Esophagus squamous epithelium (tissue), 5 donors: Measurements from ENCODE around the gene CCDC61. TPM values are rescaled to one million over a fixed set of nuclear protein-coding genes. Genes with fewer than 3 reads are reported as not detected.

ENCODE experiments used
- DNase-seq: peaks from one replicate; lab custom pipeline; 2025; lab: John Stamatoyannopoulos, UW
- H3K27ac ChIP-seq, 4 donors: fragments of 200-600 bp; sonication (generic); one replicate each; pipeline ENCODE4 v1.5.1; 2016 to 2019; ENCODE audit warnings: mild to moderate bottlenecking in 1 of 4
- H3K27me3 ChIP-seq, 4 donors: fragments of 200-600 bp; sonication (generic); 1 replicate in 3 of 4; 2 replicates in 1 of 4; pipeline versions ENCODE4 v1.5.1 to v1.6.0; 2017 to 2021; ENCODE audit warnings: antibody characterized with exemption in 1 of 4
- H3K36me3 ChIP-seq, 3 donors: fragments of 200-600 bp; sonication (generic); one replicate each; pipeline ENCODE4 v1.5.1; 2016 to 2019
- H3K4me1 ChIP-seq, 3 donors: fragments of 200-600 bp; sonication (generic); one replicate each; pipeline ENCODE4 v1.5.1; 2017 to 2019
- H3K4me3 ChIP-seq, 4 donors: fragments of 200-600 bp; sonication (generic); 1 replicate in 3 of 4; 2 replicates in 1 of 4; pipeline ENCODE4 v1.5.1; 2016 to 2019; ENCODE audit warnings: mild to moderate bottlenecking in 2 of 4, moderate library complexity in 1 of 4
- H3K9me3 ChIP-seq, 3 donors: fragments of 200-600 bp; sonication (generic); one replicate each; pipeline ENCODE4 v1.5.1; 2016 to 2019
- CTCF ChIP-seq, 6 experiments: fragments of 450-650 bp in 4 of 6; fragments of 200-600 bp in 2 of 6; sonication (generic) in 2 of 6; IDR thresholded peaks; one replicate each; pipeline ENCODE4 v1.5.1; 2016 to 2019; ENCODE audit warnings: antibody characterized with exemption in 6 of 6, mild to moderate bottlenecking in 4 of 6, moderate library complexity in 4 of 6
- POLR2A ChIP-seq, 4 donors: fragments of 450-650 bp; IDR thresholded peaks; one replicate each; pipeline ENCODE4 v1.6.1; 2017; ENCODE audit warnings: antibody characterized with exemption in 4 of 4, mild to moderate bottlenecking in 4 of 4, moderate library complexity in 3 of 4
- WGBS, 2 donors: methylation state at CpG; one replicate each; pipeline ENCODE4 v1.1.5; 2018; 5-methylcytosine and 5-hydroxymethylcytosine counted together
- intact Hi-C: fragments of 100-400 bp; cut with DNase I; formaldehyde crosslinking; loops from one replicate; pipeline ENCODE4 v1.15.0; 2022
- total RNA-seq, 4 donors: library from RNA; depleted of rRNA; stranded (reverse); fragments of >200 nt; gene quantifications; one replicate each; pipeline ENCODE4 v1.1.0, GENCODE V29; 2016
- donor health status: DM: yes; HTN: yes; CAD: no.

CCDC61 gene
- total RNA-seq, 4 donors from 2014 or later, result 5.9 to 9.5 (median 7.4) TPM

- intact Hi-C loops, result no loop called here
- Histone ChIP-seq H3K27me3 (peaks cover 0 to 94% (median 7%) of the 10 kb centered on the region in 4 donors), H3K4me3 (no peak overlapping the region), H3K9me3 (no peaks in the 10 kb centered on the region), H3K36me3 (no peaks in the 10 kb centered on the region), H3K27ac (no peak overlapping the region), H3K4me1 (peaks cover 0 to 28% (median 4%) of the 10 kb centered on the region in 3 donors)
- WGBS, 2 donors, result 59 to 64% methylated on average over 4 to 5 of the region's 5 CpGs
- DNase-seq, result no peak
- TF ChIP-seq POLR2A (IDR thresholded peaks at IDR 0.05) (no peak), CTCF (IDR thresholded peaks at IDR 0.05) (no peak)
These were observed 25.6 kb upstream of the CCDC61 start for GRCh38 chr19:45969676-45970075.

- peak overlapping the region in 3 of 4 donors; percentile 2 to 64 (median 46) for H3K4me3 ChIP-seq
- peaks cover 0 to 97% (median 7%) of the 10 kb centered on the region in 4 donors for H3K27me3 ChIP-seq
- H3K4me1 ChIP-seq, result peaks cover 0 to 28% (median 4%) of the 10 kb centered on the region in 3 donors
- 9 to 20% methylated on average over 4 to 6 of the region's 11 CpGs for WGBS, 2 donors
- H3K36me3 ChIP-seq, result no peaks in the 10 kb centered on the region
- TF ChIP-seq CTCF (IDR thresholded peaks at IDR 0.05) (no peak), POLR2A (IDR thresholded peaks at IDR 0.05) (no peak)
- peak overlapping the region in 2 of 4 donors; percentile 64 to 75 for H3K27ac ChIP-seq
- intact Hi-C loops, result no loop called here
- H3K9me3 ChIP-seq, result no peaks in the 10 kb centered on the region
- DNase-seq, result no peak
These were observed 23.9 kb upstream of the CCDC61 start for GRCh38 chr19:45971260-45971902.

GRCh38 chr19:45972081-45972946 is 23.0 kb upstream of the CCDC61 start:
- Histone ChIP-seq H3K36me3 (no peaks in the 10 kb centered on the region), H3K9me3 (no peaks in the 10 kb centered on the region), H3K27me3 (peaks cover 0 to 93% (median 7%) of the 10 kb centered on the region in 4 donors), H3K27ac (peak overlapping the region in 3 of 4 donors; percentile 35 to 75 (median 64)), H3K4me1 (peaks cover 0 to 28% (median 4%) of the 10 kb centered on the region in 3 donors), H3K4me3 (peak overlapping the region; percentile 11 to 64 (median 41))
- 12 to 23% methylated on average over 13 to 14 of the region's 18 CpGs for WGBS, 2 donors
- intact Hi-C loops, result no loop called here
- DNase-seq, result no peak
- TF ChIP-seq CTCF (IDR thresholded peaks at IDR 0.05) (no peak), POLR2A (IDR thresholded peaks at IDR 0.05) (no peak)

- TF ChIP-seq POLR2A (IDR thresholded peaks at IDR 0.05) (no peak), CTCF (IDR thresholded peaks at IDR 0.05) (no peak)
- H3K27me3 ChIP-seq, result peaks cover 0 to 93% (median 7%) of the 10 kb centered on the region in 4 donors
- WGBS, 2 donors, result no CpG with 5 or more reads among the region's 54 CpGs
- peaks cover 0 to 28% (median 4%) of the 10 kb centered on the region in 3 donors for H3K4me1 ChIP-seq
- intact Hi-C loops, result no loop called here
- no peaks in the 10 kb centered on the region for H3K9me3 ChIP-seq
- no peaks in the 10 kb centered on the region for H3K36me3 ChIP-seq
- H3K27ac ChIP-seq, result peak overlapping the region; percentile 34 to 75 (median 50)
- DNase-seq, result no peak
- peak overlapping the region; percentile 11 to 64 (median 41) for H3K4me3 ChIP-seq
These were observed 22.2 kb upstream of the CCDC61 start for GRCh38 chr19:45972947-45973540.
